ENCODE data around the gene TLE4. TPM values are rescaled to one million over a fixed set of nuclear protein-coding genes. Genes with fewer than 3 reads are reported as not detected.

The TLE4 gene
- total and polyA plus RNA-seq, 10 of the 15 experiments (the other 5 are each of a cell fraction or from before 2014, with no cell fraction given): 5.3 to 53.3 (median 23.3) TPM

- TF ChIP-seq YBX1 (IDR thresholded peaks at IDR 0.05): no peak
- no peak for TF ChIP-seq RELA (IDR thresholded peaks at IDR 0.05; ENCODE audit: borderline replicate concordance, partially characterized antibody)
- TF ChIP-seq, protein P1, sequence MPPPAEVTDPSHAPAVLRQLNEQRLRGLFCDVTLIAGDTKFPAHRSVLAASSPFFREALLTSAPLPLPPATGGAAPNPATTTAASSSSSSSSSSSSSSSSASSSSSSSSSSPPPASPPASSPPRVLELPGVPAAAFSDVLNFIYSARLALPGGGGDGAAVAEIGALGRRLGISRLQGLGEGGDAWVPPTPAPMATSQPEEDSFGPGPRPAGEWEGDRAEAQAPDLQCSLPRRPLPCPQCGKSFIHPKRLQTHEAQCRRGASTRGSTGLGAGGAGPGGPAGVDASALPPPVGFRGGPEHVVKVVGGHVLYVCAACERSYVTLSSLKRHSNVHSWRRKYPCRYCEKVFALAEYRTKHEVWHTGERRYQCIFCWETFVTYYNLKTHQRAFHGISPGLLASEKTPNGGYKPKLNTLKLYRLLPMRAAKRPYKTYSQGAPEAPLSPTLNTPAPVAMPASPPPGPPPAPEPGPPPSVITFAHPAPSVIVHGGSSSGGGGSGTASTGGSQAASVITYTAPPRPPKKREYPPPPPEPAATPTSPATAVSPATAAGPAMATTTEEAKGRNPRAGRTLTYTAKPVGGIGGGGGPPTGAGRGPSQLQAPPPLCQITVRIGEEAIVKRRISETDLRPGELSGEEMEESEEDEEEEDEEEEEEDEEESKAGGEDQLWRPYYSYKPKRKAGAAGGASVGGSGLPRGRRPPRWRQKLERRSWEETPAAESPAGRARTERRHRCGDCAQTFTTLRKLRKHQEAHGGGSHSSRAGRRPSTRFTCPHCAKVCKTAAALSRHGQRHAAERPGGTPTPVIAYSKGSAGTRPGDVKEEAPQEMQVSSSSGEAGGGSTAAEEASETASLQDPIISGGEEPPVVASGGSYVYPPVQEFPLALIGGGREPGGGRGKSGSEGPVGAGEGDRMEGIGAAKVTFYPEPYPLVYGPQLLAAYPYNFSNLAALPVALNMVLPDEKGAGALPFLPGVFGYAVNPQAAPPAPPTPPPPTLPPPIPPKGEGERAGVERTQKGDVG (CRISPR knock-in tag; IDR thresholded peaks at IDR 0.05): no peak
- TF ChIP-seq NFYA (IDR thresholded peaks at IDR 0.05; ENCODE audit: borderline replicate concordance, low read depth, low read length): no peak
- TF ChIP-seq, protein P2, sequence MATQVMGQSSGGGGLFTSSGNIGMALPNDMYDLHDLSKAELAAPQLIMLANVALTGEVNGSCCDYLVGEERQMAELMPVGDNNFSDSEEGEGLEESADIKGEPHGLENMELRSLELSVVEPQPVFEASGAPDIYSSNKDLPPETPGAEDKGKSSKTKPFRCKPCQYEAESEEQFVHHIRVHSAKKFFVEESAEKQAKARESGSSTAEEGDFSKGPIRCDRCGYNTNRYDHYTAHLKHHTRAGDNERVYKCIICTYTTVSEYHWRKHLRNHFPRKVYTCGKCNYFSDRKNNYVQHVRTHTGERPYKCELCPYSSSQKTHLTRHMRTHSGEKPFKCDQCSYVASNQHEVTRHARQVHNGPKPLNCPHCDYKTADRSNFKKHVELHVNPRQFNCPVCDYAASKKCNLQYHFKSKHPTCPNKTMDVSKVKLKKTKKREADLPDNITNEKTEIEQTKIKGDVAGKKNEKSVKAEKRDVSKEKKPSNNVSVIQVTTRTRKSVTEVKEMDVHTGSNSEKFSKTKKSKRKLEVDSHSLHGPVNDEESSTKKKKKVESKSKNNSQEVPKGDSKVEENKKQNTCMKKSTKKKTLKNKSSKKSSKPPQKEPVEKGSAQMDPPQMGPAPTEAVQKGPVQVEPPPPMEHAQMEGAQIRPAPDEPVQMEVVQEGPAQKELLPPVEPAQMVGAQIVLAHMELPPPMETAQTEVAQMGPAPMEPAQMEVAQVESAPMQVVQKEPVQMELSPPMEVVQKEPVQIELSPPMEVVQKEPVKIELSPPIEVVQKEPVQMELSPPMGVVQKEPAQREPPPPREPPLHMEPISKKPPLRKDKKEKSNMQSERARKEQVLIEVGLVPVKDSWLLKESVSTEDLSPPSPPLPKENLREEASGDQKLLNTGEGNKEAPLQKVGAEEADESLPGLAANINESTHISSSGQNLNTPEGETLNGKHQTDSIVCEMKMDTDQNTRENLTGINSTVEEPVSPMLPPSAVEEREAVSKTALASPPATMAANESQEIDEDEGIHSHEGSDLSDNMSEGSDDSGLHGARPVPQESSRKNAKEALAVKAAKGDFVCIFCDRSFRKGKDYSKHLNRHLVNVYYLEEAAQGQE (IDR thresholded peaks at IDR 0.05; ENCODE audit: low read depth, low read length): no peak
- no peak for TF ChIP-seq NR2C2 (IDR thresholded peaks at IDR 0.05; ENCODE audit: borderline replicate concordance, control insufficient read depth, insufficient read length, low read depth)
- no peak for TF ChIP-seq MTA3 (IDR thresholded peaks at IDR 0.05; ENCODE audit: borderline replicate concordance, low read length)
- no peak for TF ChIP-seq ZBED1 (IDR thresholded peaks at IDR 0.05; ENCODE audit: borderline replicate concordance)
- TF ChIP-seq IKZF1 (conservative IDR thresholded peaks at IDR 0.05): peak; percentile 90
- TF ChIP-seq ZNF274 (IDR thresholded peaks at IDR 0.05; ENCODE audit: insufficient read depth, insufficient read length): no peak
- TF ChIP-seq RAD21 (IDR thresholded peaks at IDR 0.05; ENCODE audit: insufficient read depth, low read depth, low read length): 0 out of 2 replicates have a peak, but pooled peaks have one; percentile 4
- TF ChIP-seq CBFB (IDR thresholded peaks at IDR 0.05; ENCODE audit: low read depth): no peak
- no peak for TF ChIP-seq MEF2B (IDR thresholded peaks at IDR 0.05; ENCODE audit: partially characterized antibody, poor library complexity, severe bottlenecking)
- peak; percentile 52; the same call in 1 of the 2 replicates for TF ChIP-seq SMARCA5 (IDR thresholded peaks at IDR 0.05)
- no peak for TF ChIP-seq CUX1 (IDR thresholded peaks at IDR 0.05; ENCODE audit: insufficient replicate concordance, low read depth, low read length)
- TF ChIP-seq ZNF384 (IDR thresholded peaks at IDR 0.05; ENCODE audit: borderline replicate concordance, low read depth, low read length): no peak
- no peak for TF ChIP-seq NFYB (IDR thresholded peaks at IDR 0.05; ENCODE audit: insufficient read depth, low read depth, low read length)
- peak; percentile 57 for TF ChIP-seq POLR2A (IDR thresholded peaks at IDR 0.05; ENCODE audit: low read depth, low read length)
These were observed 1.0 kb downstream of the TLE4 start (continued) for GRCh38 chr9:79572608-79573411.
